ENCODE measurements around the gene VAPB.
A peak's percentile ranks its signal among the peaks of the same experiment; 100 is the strongest.
"Not testable (repeated sequence)": the region's sequence is repeated elsewhere in the genome, so short reads cannot be mapped to it uniquely, and the experiment has no call there.

Gene VAPB

DNA sequence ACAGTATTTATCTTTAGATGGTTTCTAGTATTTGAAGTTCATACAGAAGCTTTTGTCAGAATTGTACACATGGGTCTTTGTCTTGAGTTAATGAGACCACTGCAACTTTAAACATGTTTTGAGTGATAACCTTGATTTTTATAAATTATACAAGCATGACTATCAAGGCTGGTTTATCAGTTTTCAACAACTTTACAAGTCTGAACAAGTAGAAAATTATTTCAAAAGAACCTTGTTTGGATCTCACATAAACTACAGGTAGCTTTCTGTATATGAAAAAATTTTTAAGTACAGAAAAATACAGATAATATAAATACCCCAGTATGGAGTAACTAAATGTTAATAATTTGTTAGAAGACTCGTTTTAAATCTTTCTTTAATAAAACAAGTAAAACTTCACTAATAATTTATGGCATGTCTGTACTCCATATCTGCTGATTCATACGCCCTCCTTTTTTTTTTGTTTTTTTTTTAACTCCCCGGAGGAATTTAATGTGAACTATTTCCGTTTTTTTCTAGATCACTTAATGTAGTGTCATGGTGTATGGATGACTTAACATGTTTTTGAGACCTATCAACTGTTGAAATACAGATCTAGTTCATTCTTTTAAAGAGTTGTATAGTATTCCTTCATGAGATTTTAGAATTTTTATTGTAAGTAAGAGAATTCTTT is 18.3 kb downstream of the VAPB start:
- no peaks in the 10 kb centered on the region for H3K36me3 ChIP-seq
- no peaks in the 10 kb centered on the region for H3K27me3 ChIP-seq
- no peaks in the 10 kb centered on the region for H3K9me3 ChIP-seq
- peaks cover 41 to 45% of the 10 kb centered on the region in 2 experiments for H3K4me1 ChIP-seq (ENCODE audit: control insufficient read depth in 1 of 2, insufficient read depth in 1 of 2, low read depth in 1 of 2, low read length in 1 of 2)
- no peak for TF ChIP-seq CTCF (IDR thresholded peaks at IDR 0.05)
- H3K4me3 ChIP-seq (ENCODE audit: low read depth in 1 of 2, low read length in 1 of 2), result no peak overlapping the region
- H3K27ac ChIP-seq, result peak overlapping the region; percentile 88

DNA sequence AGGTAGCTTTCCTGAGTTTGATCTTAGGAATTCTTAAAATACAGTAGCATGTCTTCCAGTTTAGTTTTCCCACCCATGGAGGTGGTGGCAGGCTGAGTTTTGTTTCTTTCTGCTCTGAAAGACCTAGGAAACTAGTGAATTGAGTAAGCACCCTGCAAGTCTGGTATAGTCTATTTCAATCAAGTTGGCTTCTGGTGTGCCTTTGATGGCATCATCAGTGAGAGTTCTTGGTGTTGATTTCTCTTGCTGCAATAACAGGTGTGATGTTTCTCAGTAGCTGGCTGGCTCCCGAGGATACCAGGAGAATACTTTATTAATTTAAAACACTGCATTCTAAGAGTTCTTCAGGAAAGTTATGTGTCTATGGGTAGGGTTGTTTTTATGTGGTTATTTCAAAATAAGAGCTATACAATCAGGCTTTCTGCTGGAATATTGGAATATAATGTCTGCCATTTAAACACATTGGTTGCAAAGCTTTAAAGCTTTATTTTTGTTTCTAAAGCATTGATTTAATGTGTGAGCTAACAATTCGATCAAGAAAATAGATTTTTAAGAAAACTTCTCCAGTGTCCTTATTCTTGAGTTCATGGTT is 19.0 kb downstream of the VAPB start:
- Histone ChIP-seq H3K27ac (peak overlapping the region; percentile 88), H3K27me3 (no peaks in the 10 kb centered on the region), H3K9me3 (no peaks in the 10 kb centered on the region), H3K36me3 (no peaks in the 10 kb centered on the region), H3K4me1 (ENCODE audit: control insufficient read depth in 1 of 2, insufficient read depth in 1 of 2, low read depth in 1 of 2, low read length in 1 of 2) (peaks cover 41 to 45% of the 10 kb centered on the region in 2 experiments), H3K4me3 (ENCODE audit: low read depth in 1 of 2, low read length in 1 of 2) (peak overlapping the region; percentile 5 to 19)
- no peak for TF ChIP-seq CTCF (IDR thresholded peaks at IDR 0.05)

- Histone ChIP-seq H3K27me3 (no peaks in the 10 kb centered on the region), H3K36me3 (no peaks in the 10 kb centered on the region), H3K9me3 (no peaks in the 10 kb centered on the region), H3K27ac (peak overlapping the region; percentile 88), H3K4me1 (ENCODE audit: control insufficient read depth in 1 of 2, insufficient read depth in 1 of 2, low read depth in 1 of 2, low read length in 1 of 2) (peaks cover 41 to 45% of the 10 kb centered on the region in 2 experiments), H3K4me3 (ENCODE audit: low read depth in 1 of 2, low read length in 1 of 2) (peak overlapping the region in 1 of 2 experiments; percentile 19)
- TF ChIP-seq CTCF (IDR thresholded peaks at IDR 0.05), result no peak
Observed at GRCh38 chr20:58408603-58409246, 19.7 kb downstream of the VAPB start.

GRCh38 chr20:58414216-58414615 is 25.2 kb downstream of the VAPB start:
- not testable (repeated sequence) for H3K9me3 ChIP-seq, H3K27ac ChIP-seq

DNA sequence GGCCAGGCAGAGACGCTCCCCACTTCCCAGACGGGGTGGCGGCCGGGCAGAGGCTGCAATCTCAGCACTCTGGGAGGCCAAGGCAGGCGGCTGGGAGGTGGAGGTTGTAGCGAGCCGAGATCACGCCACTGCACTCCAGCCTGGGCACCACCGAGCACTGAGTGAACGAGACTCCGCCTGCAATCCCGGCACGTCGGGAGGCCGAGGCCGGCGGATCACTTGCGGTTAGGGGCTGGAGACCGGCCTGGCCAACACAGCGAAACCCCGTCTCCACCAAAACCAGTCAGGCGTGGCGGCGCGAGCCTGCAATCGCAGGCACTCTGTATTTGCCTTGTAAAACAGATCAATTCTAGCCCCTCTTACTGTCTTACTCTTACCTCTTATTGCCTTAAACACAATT is 25.8 kb downstream of the VAPB start:
- Histone ChIP-seq H3K4me1 (ENCODE audit: control insufficient read depth in 1 of 2, insufficient read depth in 1 of 2, low read depth in 1 of 2, low read length in 1 of 2) (peaks cover 35 to 40% of the 10 kb centered on the region in 2 experiments), H3K27ac (peak overlapping the region; percentile 89)
- not testable (repeated sequence) for H3K27me3 ChIP-seq; H3K4me3 ChIP-seq (ENCODE audit: low read depth in 1 of 2, low read length in 1 of 2); H3K9me3 ChIP-seq; H3K36me3 ChIP-seq

More at GRCh38 chr20:58414216-58414615, 25.2 kb downstream of the VAPB start:
- H3K4me3 ChIP-seq (ENCODE audit: low read depth in 1 of 2, low read length in 1 of 2); H3K27me3 ChIP-seq; H3K36me3 ChIP-seq: not testable (repeated sequence)
- peaks cover 41 to 46% of the 10 kb centered on the region in 2 experiments for H3K4me1 ChIP-seq (ENCODE audit: control insufficient read depth in 1 of 2, insufficient read depth in 1 of 2, low read depth in 1 of 2, low read length in 1 of 2)

DNA sequence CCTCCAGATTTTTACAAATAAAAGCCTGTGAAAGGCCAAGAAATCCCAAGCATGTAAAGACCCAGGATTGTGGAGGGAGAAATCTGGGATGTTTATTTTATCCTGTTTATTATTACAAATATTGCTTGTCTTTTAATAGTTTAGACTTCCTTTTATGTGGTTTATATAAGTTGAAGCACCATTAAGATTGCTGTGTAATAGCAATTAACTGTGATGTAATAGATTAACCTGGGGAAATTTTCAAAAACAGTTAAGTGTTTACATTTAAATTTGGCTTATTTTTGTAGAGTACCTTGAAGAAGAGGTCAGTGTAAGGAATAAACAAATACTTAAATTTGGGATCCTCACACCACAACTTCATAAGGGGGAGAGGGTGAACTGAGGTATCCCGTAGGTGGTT is 27.0 kb downstream of the VAPB start:
- peaks cover 15% of the 10 kb centered on the region for H3K36me3 ChIP-seq
- peaks cover 23 to 28% of the 10 kb centered on the region in 2 experiments for H3K4me1 ChIP-seq (ENCODE audit: control insufficient read depth in 1 of 2, insufficient read depth in 1 of 2, low read depth in 1 of 2, low read length in 1 of 2)
- peak overlapping the region; percentile 89 for H3K27ac ChIP-seq
- H3K27me3 ChIP-seq, result no peaks in the 10 kb centered on the region
- H3K4me3 ChIP-seq (ENCODE audit: low read depth in 1 of 2, low read length in 1 of 2), result no peak overlapping the region
- no peak for TF ChIP-seq CTCF (IDR thresholded peaks at IDR 0.05)
- no peaks in the 10 kb centered on the region for H3K9me3 ChIP-seq

Measured in neutrophil (primary cell).